Measurements from ENCODE around the gene CBY3.
"Not testable (repeated sequence)": the region's sequence is repeated elsewhere in the genome, so short reads cannot be mapped to it uniquely, and the experiment has no call there.

Gene CBY3

DNA sequence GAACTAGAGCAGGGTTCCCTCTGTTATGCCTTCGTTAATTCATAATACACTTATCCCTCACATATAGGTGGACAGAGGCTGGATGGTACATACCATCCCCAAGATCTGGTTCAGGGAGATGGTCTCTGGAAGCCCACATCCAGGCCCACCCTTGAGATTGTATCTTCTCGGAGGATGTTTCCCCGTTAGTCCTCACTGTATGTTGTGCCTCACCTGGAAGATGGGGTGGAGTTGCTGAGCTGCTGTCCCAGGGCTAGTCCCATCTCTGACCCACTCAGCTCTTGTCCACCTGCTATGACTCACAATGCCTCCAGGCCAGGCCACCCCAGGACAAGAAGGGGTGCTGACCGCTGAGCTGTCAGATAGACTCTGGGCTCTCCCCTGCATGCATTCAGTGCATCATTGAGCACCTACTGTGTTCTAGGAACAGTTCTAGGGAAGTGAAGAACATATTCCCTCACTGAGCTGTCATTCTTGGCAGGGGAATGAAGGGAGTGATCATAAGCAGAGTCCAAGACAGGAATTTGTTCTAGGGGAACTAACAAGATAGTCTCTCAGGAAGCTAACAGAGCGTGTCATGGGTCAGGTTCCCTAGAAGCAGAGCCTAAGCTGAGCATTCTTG is at the start of gene CBY3:
CBY3 (minus strand) TSS at position 255 of the 622 bp plus-strand sequence; CDS start at position 139, 116 bp downstream.
- DNase-seq: no peak

DNA sequence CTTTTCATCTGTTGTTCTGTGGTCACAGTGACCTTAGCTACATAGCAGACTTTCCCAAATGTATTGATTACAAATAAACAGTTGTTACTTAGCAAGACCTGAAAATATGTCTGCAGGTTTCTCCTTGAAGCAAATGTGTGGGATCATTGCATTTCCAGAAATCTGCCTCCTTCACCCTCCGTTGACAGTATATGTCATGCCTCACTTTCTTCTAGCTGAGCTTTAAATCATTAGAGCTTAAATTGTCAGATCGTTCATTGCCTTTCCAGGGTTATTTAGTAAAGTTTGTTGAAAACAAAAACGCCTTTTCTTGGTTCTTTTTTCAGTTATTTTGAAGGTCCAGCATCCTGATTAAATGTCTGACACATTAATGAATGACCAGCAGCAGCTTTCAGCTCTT is 49.5 kb upstream of the CBY3 start:
- DNase-seq: no peak

DNA sequence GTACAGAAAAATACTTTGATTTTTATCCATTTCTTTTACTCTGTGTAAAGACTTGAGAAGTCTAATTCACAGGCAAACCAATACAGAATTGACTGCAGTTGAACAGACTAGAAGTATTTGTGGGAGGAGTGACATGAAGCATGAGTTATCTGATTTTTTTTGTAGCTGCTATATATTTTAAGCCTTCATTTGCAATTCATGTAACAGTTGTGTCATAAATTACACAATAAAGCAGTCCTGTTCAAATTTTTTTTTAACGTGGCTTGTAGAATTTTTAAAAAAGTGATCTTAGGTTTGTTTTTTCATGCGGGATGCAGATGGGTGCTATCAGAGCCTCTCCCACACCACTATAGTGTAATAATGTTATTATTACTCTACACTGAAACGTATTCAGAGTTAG is 48.9 kb upstream of the CBY3 start:
- DNase-seq: no peak

DNA sequence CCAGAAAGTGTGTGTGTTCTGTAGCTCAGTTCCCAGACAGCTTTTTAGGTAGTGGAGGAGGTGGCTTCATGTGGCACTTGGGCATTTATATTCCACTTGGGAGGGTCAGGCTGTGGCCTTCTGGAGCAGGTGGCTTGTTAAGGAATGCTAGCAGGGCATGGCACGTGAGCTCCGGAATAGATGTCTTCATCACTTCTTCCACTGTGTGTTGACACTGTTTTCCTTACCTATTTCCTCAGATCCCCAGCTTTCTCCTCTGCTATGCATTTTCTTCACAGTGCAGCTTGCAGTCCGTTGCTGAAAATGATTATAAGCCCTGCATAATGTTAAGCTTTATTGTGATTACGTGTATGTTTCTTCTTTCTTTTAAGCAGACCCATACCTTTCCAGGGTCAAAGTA is 48.5 kb upstream of the CBY3 start:
- no peak for DNase-seq

DNA sequence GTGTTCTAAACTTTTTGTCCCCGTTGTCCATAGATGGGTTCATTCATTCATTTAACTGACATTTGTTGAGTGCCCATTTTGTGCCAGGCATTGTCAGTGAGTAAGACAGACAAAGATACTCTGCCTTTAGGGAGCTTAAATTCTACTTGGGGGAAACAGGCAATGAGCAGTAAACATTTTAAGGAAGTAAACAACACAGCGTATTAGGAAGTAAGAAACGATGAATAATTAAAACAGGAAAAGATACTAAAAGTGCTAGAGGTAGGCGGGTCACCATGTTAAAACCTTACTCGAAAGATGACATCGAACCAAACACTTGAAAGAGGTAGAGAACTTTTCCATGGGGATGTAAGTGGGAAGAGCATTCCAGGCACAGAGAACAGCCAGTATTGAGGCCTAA is 46.3 kb upstream of the CBY3 start:
- DNase-seq: no peak

DNA sequence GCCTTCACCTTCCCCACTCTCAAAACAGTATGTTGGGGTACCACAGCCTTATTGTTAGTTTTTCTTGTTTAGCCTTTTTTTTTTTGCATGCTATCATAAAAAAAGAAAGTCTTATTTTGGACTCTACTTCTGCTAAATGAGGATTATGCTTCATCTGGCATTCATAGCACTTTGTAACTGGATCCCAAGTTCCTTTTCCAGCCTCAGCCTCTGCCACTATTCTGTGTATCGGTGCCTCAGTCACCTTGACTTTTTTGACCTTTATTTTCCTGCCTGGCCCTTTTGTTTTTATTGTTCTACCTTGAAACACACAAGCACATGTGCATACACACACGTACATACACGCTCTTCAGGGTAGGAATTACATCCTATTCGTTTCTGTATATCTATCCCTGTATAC is 43.3 kb upstream of the CBY3 start:
- DNase-seq: no peak

DNA sequence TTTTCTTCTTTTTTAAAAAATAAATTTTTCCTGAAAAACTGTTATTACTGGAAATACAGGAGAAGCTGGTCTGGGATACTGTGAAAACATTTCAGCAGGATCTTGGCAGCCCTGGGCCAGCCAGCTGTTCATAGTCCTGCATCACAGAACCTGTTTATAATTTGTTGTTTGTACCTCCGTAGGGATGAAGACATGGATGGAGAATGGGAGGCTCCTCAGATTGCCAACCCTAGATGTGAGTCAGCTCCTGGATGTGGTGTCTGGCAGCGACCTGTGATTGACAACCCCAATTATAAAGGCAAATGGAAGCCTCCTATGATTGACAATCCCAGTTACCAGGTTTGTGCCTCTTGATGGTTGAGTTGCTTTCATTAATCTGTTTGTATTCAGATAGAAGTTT is 39.4 kb upstream of the CBY3 start:
- DNase-seq: no peak

DNA sequence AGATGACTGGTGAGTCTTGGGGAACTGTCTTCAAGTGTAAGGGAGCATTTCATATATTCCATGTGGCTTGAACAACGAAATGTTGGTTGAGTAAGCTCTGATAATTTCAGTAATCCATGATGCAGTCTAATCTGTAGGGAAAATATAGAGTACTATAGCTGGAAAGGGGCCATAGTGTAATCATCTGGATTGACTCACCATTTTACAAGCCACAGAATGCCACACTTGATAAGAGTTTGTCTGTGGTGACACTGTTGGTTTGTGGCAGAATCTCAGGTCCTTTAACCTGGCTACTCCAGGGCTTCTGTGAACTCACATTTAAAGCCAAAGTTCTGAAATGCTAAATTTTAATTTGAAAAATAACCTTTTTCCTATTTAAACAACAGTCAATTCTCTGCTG is 35.5 kb upstream of the CBY3 start:
- DNase-seq: no peak

DNA sequence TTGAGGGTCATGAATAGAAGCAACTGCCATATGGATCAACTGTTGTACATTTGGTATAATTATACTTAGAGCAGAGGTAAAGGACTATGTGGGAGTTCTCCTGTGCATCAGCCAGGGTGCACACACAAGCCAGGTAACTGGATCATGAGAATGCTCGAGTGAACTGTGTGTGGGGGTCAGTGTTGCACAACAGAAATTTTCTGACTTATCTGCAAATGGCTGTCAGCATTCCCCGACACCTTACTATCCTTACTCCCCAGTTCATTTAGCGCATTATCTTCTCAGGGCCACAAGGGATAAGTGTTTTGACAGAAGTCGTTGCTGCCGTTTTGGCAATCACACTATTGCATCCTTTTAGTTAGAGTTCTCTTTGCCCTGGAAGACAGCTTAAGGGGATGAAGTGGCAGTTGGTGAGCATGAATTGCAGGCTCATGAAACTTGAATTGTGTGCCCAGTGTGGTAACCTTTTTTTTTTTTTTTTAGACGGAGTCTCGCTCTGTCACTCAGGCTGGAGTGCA is 19.6 kb upstream of the CBY3 start:
- no peak for DNase-seq

DNA sequence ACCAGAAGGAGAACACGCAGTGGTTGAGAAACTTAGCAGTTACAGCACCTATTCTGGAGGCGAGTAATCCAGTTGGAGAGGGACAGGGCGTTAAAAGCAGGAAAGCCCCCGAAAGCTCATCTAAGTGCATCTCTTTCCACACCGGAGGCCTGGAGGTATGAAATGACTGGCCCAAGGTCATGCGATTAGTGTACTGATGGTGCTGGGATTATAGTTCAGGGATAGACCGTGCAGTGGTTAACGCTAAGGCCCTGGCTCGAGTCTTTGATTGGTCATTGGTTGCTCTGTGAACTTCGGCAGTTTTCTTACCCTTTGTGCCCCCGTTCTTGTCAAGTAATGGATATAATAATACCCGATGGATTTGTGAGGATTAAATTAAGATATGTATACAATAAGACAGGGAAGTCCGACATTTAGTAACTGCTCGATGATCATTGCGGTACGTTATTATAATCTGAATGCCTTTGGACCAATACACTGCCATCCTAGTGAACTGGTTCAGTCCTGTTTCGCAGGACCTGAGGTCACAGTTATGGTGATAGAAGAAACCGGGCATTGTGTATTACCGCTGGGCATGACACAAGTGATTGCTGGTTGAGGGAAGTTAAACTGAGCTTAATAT is 18.9 kb upstream of the CBY3 start:
- peak; percentile 4 for DNase-seq

DNA sequence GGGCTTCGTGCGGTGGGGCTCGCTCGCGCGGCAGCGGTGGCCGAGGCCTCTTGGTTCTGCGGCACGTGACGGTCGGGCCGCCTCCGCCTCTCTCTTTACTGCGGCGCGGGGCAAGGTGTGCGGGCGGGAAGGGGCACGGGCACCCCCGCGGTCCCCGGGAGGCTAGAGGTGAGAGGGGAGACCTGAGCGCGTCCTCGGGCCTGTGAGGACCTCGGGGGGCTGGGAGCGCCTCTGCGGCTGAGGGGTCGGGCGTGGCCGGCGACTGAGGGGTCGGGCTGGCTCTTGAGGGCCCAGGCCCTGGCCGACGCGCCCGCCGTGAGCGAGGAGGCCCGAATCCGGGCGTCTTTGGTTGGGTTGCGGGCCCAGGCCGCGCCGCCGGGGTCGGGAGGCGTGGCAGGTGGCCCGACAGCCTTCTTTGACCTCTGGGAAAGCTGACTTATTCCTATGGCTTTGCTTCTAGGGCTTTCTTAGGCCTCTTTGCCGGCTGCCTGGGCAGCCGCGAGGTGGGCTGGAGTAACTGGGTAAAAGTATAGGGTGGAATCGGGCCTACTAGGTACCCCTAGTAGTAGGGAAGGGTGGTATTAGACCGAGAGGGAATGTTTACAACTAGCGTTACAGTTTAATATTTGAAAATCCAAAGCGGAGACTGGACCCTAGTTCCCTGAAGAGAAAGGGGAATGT is 18.2 kb upstream of the CBY3 start, which contains the start of gene CANX:
CANX (plus strand) TSS at position 33 of the 681 bp plus-strand sequence. CDS start 6,715 bp downstream, outside the sequence.
- no peak for DNase-seq

DNA sequence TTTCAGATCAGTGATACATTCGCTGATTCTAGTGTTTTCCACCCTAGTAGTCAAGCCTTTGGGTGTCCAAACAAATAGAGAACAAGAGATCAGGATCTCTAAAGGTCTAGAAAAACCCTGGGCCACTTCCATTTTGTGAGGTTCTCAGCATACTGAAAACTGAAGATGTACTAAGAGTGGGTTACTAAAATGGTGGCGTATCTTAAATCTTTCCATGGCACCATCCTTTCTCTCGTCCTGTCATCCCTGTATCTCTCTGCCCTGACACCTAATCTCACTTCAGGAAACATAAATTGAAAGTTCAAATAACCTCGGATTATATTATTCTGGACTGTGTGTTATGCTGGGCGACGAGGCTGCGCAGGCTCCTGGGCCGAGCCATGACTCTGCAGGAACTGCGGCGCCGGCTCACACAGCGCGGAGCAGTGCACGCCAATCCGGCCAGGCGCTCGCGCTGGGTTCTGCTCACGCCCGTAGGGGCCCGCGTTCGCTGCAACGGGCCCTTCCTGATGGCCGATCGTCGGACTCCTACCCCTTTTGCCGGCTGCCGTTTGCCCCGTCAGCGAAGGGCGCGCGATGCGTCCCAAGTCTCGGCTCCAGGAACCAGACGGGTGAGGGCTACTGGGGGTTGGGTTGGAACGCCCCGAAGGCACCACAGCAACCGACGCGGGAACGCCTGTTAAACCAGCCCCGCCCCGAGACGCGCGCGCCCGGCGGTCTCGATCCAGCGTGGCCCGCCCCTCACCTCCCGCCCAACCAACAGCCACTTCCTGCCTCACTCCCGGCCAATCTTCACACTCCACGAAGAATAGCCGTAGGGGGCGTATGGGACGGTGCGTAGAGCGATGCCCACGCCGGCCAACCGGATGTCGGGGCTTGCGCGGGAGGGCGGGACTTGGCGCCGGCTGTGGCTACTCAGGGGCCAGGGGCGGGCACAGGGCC is 17.4 kb upstream of the CBY3 start:
- peak; percentile 98 for DNase-seq

DNA sequence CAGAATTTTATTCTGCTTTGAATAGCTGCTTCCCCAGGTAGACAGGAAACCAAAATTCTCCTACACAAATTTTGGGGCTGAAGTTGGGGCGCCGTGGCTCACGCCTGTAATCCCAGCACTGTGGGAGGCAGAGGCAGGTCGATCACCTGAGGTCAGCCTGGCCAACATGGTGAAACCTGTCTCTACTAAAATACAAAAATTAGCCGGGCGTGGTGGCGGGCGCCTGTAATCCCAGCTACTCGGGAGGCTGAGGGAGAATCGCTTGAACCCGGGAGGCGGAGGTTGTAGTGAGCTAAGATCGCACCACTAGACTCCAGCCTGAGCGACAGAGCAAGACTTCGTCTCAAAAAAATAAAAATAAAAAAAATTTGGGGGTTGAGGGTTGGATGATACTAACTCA is 16.7 kb upstream of the CBY3 start:
- not testable (repeated sequence) for DNase-seq

DNA sequence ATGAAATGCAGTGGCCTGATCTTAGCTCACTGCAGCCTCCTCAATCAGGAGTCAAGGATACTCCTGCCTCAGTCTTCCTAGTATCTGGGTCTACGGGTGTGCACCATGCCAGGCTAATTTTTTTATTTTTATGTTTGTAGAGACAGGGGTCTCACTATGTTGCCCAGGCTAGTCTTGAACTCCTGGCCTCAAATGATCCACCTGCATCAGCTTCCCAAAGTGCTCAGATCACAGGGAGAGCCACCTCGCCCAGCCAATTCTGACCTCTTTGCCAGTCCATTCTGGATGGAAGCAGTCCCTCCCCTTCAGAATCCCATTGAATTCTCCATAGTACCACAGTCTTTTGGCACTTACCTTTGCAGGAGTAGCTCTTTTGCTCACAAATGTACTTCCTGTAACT is 16.3 kb upstream of the CBY3 start:
- DNase-seq: no peak

DNA sequence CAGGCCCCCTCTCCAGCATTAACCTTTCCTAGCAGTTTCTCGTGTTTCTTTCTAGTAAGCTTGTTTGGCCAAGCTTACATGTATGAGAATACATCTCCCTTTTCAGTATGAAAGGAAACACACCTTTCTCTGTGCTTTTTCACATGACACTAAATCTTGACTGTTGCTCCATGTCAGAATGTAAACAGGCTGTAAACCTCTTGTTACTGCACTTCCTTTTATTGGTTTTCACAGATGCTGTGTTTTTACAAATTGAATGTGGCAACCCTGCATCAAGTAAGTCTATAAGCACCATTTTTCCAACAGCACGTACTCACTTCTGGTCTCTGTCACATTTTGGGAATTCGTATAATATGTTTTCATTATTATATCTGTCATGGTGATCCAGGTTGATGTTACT is 15.8 kb upstream of the CBY3 start:
- DNase-seq: no peak

DNA sequence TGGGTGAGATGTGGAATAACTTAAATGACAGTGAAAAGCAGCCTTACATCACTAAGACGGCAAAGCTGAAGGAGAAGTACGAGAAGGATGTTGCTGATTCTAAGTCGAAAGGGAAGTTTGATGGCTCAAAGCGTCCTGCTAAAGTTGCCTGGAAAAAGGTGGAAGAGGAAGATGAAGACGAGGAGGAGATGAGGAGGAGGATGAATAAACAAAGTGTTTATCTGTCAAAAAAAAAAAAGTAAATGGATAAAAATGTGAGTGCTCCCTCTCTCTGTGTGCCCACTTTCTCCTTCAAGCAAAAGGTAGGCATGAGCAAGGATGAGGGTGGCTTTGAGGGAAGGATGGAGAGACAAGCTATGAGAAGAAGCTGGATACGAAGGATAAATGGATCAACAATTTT is 13.7 kb upstream of the CBY3 start:
- no peak for DNase-seq

DNA sequence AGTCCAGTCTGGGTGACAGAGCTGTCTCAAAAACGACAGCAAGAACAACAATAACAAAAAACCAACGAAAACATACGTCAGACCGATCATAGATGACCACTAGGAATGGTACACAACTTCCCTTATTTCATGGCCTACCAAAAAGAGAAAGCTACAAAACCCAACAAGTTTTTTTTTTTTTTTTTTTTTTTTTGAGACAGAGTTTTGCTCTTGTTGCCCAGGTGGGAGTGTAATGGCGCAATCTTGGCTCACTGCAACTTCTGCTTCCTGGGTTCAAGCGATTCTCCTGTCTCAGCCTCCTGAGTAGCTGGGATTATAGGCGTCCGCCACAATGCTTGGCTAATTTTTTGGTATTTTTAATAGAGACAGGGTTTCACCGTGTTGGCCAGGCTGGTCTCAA is 8.4 kb upstream of the CBY3 start:
- DNase-seq: not testable (repeated sequence)

DNA sequence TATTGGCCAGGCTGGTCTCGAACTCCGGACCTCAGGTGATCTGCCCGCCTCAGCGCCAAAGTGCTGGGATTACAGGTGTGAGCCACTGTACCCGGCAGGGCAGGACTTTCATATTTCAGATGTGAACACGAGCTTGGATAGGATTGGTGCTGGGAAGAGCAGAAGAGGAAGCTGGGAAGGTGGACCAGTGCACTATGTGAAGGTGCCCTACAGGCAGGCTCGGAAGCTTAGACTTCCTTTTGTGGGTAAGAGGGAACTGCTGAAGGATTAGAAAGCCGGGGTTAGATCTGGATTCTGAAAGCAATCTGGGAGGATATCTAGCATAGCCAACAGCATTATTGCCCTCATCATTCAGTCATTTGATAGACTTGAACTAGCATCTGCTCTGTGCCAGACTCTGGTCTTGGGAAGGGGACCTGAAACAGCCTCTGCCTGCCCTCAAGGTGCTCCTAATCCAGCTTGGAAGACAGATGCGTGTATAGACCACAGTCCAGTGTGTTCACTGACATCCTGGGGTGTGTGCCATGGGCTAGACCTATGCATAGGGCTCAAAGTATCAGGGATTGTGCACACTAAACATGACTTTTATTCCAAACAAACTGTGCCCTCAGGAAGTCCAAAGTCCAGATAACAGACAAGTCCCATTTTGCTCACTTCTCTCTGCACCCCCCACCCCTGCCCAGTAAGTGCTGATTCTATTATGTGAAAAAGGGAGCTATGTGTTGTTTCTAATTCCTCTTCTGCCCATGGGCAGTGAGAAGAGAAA is 637 bp downstream of the CBY3 start:
- no peak for DNase-seq

DNA sequence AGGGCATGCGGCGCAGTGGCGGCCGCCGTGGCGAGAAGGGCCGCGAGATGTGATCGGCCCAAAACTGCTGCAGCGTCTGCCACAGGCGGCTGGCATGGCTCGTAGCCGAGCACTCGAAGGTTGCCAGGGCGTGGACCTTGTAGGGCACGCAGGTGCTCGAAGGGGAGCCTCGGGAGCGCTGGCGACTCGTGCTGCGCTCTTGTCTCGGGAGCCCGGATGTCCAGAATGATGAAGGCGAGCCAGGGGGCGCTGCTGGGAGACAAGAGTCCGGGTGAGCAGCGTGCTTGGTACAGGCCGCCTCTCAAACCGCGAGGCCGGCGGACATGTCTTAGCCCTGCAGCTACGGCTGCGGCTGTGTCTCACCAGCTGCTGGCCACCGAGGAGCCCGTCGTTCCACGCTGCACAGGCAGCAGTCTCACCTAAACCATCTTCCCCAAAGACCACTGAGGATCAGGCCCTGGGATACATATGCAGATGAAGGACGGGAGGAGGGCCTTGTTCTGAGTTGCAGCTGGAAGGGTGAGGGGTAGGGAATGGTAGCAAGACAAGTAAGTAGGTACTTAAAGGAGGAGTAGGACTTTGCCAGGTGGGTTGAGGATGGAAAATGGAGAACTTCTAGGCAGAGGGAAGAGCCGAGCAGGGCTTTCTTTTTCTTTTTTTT is 1.7 kb downstream of the CBY3 start:
- peak; percentile 90 for DNase-seq

DNA sequence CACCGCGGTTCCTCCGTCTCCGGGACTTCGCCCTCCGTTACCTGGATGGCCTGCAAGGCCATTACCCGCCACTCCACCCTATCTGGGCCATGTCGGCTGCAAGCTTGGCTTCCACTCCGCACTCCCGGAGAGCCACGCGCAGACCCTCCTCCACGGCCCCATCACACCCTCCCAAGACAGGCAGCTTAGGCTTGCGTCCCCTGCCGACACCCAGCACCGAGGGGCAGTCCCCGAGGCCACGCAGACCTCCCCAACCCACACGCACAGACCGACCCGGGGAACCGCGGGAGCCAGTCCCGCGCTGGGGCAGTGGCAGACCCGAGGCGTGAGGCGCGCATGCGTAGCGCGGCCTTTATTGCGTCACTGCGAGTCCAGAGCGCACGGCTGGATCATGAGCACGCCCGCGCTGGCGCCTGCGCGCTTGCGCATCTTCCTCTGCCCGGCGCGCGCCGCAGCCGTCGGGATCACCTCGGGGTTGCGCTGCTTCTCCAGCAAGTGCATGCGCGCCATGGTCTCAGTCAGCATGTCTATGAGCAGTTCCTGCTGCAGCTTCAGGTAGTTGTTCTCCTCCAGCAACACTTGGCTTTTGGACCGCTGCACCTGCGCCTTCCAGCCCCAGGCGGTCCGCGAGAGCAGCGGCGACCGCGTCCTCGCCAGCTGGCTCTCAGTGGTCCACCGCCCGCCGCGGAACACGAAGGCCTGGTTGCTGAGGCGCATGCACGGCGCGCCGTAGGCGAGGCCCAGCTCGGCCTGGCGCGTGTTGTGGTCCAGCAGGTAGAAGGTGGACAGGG is 2.4 kb downstream of the CBY3 start:
- peak; percentile 92 for DNase-seq

DNA sequence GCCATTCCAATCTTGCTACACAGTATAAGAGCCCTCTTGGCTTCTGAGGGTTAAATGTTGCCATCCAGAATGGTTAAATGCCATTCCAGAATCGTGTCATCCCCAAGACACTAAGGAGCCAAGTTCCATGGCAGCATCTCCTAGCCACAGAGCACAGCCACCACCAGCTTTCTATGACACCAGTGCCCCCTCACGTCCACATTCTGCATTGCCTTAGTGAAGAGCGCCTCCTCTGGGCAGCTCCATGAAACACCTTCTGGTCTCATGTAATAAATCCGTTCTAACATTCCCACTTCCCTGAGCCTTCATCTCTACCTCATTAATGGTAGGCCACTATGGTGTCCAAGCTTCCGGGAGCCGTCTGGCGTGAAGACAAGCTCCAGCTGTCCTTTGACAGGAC is 12.4 kb downstream of the CBY3 start:
- peak; percentile 31 for DNase-seq

Measured in NCI-H146 (cell line).